ACC112 (cell line): ENCODE data around the gene MUC4.
"Not testable (repeated sequence)": the region's sequence is repeated elsewhere in the genome, so short reads cannot be mapped to it uniquely, and the experiment has no call there.

Experiments
- H2AFZ ChIP-seq: fragments of 200-600 bp; sonication (generic); one replicate; pipeline ENCODE4 v1.6.0; 2017; ENCODE audit warnings: antibody characterized with exemption, low read length; ENCODE audit not compliant: unreplicated experiment
- H3K27ac ChIP-seq: fragments of 200-600 bp; sonication (generic); 2 replicates; pipeline ENCODE4 v1.5.1; 2014; ENCODE audit warnings: low read depth, mild to moderate bottlenecking, antibody characterized with exemption, low read length, moderate library complexity
- H3K27me3 ChIP-seq: fragments of 200-600 bp; sonication (generic); 2 replicates; pipeline ENCODE4 v1.6.1; 2014; ENCODE audit warnings: mild to moderate bottlenecking, antibody characterized with exemption, low read length, moderate library complexity, mixed read lengths; ENCODE audit not compliant: insufficient read depth
- H3K36me3 ChIP-seq: fragments of 200-600 bp; sonication (generic); 2 replicates; pipeline ENCODE4 v1.6.1; 2016; ENCODE audit warnings: mild to moderate bottlenecking, antibody characterized with exemption, low read length, moderate library complexity, mixed read lengths; ENCODE audit not compliant: insufficient read depth
- H3K4me1 ChIP-seq: fragments of 200-600 bp; sonication (generic); one replicate; pipeline ENCODE4 v1.6.1; 2016; ENCODE audit warnings: low read length, mixed read lengths; ENCODE audit not compliant: insufficient read depth, unreplicated experiment, control insufficient read depth
- H3K4me3 ChIP-seq: fragments of 200-600 bp; sonication (generic); 2 replicates; pipeline ENCODE4 v1.5.1; 2014; ENCODE audit warnings: mild to moderate bottlenecking, low read depth, low read length
- H3K79me2 ChIP-seq: fragments of 200-600 bp; sonication (generic); one replicate; pipeline ENCODE4 v1.6.0; 2016; ENCODE audit warnings: low read length; ENCODE audit not compliant: control insufficient read depth, unreplicated experiment, insufficient read depth

MUC4 gene

GRCh38 chr3:195821403-195822130 is 9.8 kb upstream of the MUC4 start:
- no peaks in the 10 kb centered on the region for H3K36me3 ChIP-seq
- no peak overlapping the region for H3K27ac ChIP-seq
- no peaks in the 10 kb centered on the region for H3K4me1 ChIP-seq
- no peak overlapping the region for H3K4me3 ChIP-seq
- peaks cover 3% of the 10 kb centered on the region for H3K27me3 ChIP-seq
- no peaks in the 10 kb centered on the region for H3K79me2 ChIP-seq
- H2AFZ ChIP-seq = no peak overlapping the region

GRCh38 chr3:195820901-195821300 is 9.2 kb upstream of the MUC4 start:
- H2AFZ ChIP-seq = no peak overlapping the region
- H3K36me3 ChIP-seq = no peaks in the 10 kb centered on the region
- H3K79me2 ChIP-seq = no peaks in the 10 kb centered on the region
- H3K27ac ChIP-seq = no peak overlapping the region
- no peaks in the 10 kb centered on the region for H3K4me1 ChIP-seq
- H3K4me3 ChIP-seq = no peak overlapping the region
- peaks cover 3% of the 10 kb centered on the region for H3K27me3 ChIP-seq

GRCh38 chr3:195820186-195820585 is 8.5 kb upstream of the MUC4 start:
- no peak overlapping the region for H3K4me3 ChIP-seq
- no peaks in the 10 kb centered on the region for H3K36me3 ChIP-seq
- H3K4me1 ChIP-seq = no peaks in the 10 kb centered on the region
- H3K27me3 ChIP-seq = peaks cover 3% of the 10 kb centered on the region
- H3K27ac ChIP-seq = no peak overlapping the region
- H3K79me2 ChIP-seq = no peaks in the 10 kb centered on the region
- no peak overlapping the region for H2AFZ ChIP-seq

GRCh38 chr3:195818301-195818700 is 6.6 kb upstream of the MUC4 start:
- H3K79me2 ChIP-seq = no peaks in the 10 kb centered on the region
- no peak overlapping the region for H3K27ac ChIP-seq
- no peaks in the 10 kb centered on the region for H3K36me3 ChIP-seq
- peaks cover 3% of the 10 kb centered on the region; the same call in 1 of the 2 replicates for H3K27me3 ChIP-seq
- no peak overlapping the region for H3K4me3 ChIP-seq
- H3K4me1 ChIP-seq = no peaks in the 10 kb centered on the region
- H2AFZ ChIP-seq = no peak overlapping the region

- H3K27ac ChIP-seq = no peak overlapping the region
- H3K27me3 ChIP-seq = peaks cover 9% of the 10 kb centered on the region
These were observed 5.9 kb upstream of the MUC4 start for GRCh38 chr3:195817578-195818135.

GRCh38 chr3:195816276-195816913 is 4.7 kb upstream of the MUC4 start:
- not testable (repeated sequence) for H3K36me3 ChIP-seq, H2AFZ ChIP-seq, H3K27ac ChIP-seq, H3K4me1 ChIP-seq, H3K4me3 ChIP-seq, H3K79me2 ChIP-seq
- H3K27me3 ChIP-seq = peaks cover 22% of the 10 kb centered on the region

More at GRCh38 chr3:195817578-195818135, 5.9 kb upstream of the MUC4 start:
- Histone ChIP-seq H3K4me1 (no peaks in the 10 kb centered on the region), H2AFZ (no peak overlapping the region), H3K36me3 (no peaks in the 10 kb centered on the region), H3K79me2 (no peaks in the 10 kb centered on the region), H3K4me3 (no peak overlapping the region)

GRCh38 chr3:195815169-195815771 is 3.5 kb upstream of the MUC4 start:
- H3K36me3 ChIP-seq = no peaks in the 10 kb centered on the region
- H3K4me3 ChIP-seq = no peak overlapping the region
- no peak overlapping the region for H3K27ac ChIP-seq
- H2AFZ ChIP-seq = no peak overlapping the region
- peaks cover 26% of the 10 kb centered on the region for H3K27me3 ChIP-seq
- no peaks in the 10 kb centered on the region for H3K79me2 ChIP-seq
- no peaks in the 10 kb centered on the region for H3K4me1 ChIP-seq

- Histone ChIP-seq H3K79me2 (no peaks in the 10 kb centered on the region), H3K27me3 (peaks cover 26% of the 10 kb centered on the region), H3K27ac (no peak overlapping the region), H3K36me3 (no peaks in the 10 kb centered on the region), H2AFZ (no peak overlapping the region), H3K4me3 (no peak overlapping the region), H3K4me1 (no peaks in the 10 kb centered on the region)
These were observed 2.3 kb upstream of the MUC4 start for GRCh38 chr3:195813916-195814640.

GRCh38 chr3:195812366-195812765 is 637 bp upstream of the MUC4 start:
- Histone ChIP-seq H3K27ac (no peak overlapping the region), H3K27me3 (peaks cover 26% of the 10 kb centered on the region)

GRCh38 chr3:195810455-195810845 is 1.3 kb downstream of the MUC4 start:
- Histone ChIP-seq H3K27me3 (peaks cover 26% of the 10 kb centered on the region), H3K36me3 (no peaks in the 10 kb centered on the region), H3K4me3 (no peak overlapping the region), H2AFZ (no peak overlapping the region), H3K4me1 (no peaks in the 10 kb centered on the region), H3K27ac (no peak overlapping the region), H3K79me2 (no peaks in the 10 kb centered on the region)

More at GRCh38 chr3:195812366-195812765, 637 bp upstream of the MUC4 start:
- H3K79me2 ChIP-seq = no peaks in the 10 kb centered on the region
- H2AFZ ChIP-seq = no peak overlapping the region
- no peaks in the 10 kb centered on the region for H3K4me1 ChIP-seq
- H3K36me3 ChIP-seq = no peaks in the 10 kb centered on the region
- no peak overlapping the region for H3K4me3 ChIP-seq
